22Rv1 (cell line): ENCODE data around the gene KIAA1217.

Source experiments
- ZFX ChIP-seq: fragments of 450-650 bp; IDR thresholded peaks from 2 replicates; pipeline ENCODE4 v1.6.1; 2017; ENCODE audit warnings: antibody characterized with exemption, borderline replicate concordance
- TF ChIP-seq, protein P1 (sequence below): fragments of 450-650 bp; IDR thresholded peaks from 2 replicates; pipeline ENCODE4 v1.5.1; 2017; ENCODE audit warnings: mild to moderate bottlenecking

DNA sequence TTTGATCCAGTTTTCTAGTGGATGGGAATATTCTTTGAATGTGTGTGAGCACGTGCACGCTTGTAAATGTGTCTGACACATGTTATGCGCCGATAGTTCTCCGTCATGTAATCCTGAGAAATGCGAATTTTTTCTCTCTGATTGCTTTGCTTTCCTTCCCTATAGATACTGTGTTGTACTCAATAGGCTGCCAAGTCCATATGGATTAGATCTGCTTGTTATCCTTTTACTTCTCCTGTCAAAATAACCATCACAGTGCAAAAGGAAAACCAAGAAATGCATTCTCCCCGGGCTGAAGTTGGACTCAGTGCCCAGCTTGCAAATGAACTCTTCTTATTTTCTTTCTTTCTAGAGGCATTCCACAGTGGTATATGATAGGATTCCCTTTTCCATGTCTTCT is 131.9 kb downstream of the KIAA1217 start:
- TF ChIP-seq, protein P1, sequence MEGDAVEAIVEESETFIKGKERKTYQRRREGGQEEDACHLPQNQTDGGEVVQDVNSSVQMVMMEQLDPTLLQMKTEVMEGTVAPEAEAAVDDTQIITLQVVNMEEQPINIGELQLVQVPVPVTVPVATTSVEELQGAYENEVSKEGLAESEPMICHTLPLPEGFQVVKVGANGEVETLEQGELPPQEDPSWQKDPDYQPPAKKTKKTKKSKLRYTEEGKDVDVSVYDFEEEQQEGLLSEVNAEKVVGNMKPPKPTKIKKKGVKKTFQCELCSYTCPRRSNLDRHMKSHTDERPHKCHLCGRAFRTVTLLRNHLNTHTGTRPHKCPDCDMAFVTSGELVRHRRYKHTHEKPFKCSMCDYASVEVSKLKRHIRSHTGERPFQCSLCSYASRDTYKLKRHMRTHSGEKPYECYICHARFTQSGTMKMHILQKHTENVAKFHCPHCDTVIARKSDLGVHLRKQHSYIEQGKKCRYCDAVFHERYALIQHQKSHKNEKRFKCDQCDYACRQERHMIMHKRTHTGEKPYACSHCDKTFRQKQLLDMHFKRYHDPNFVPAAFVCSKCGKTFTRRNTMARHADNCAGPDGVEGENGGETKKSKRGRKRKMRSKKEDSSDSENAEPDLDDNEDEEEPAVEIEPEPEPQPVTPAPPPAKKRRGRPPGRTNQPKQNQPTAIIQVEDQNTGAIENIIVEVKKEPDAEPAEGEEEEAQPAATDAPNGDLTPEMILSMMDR: no peak
- TF ChIP-seq ZFX: no peak
